AG09319 (cell line): ENCODE results near the gene CTDP1.

Experiments
- DNase-seq: peaks from one replicate; pipeline ENCODE4 v3.0.0-alpha.2; 2010; ENCODE audit warnings: low read depth; ENCODE audit errors: extremely low read depth
- CTCF ChIP-seq: IDR thresholded peaks from 2 replicates; pipeline ENCODE4 v1.5.1; 2011; ENCODE audit warnings: low read depth, mild to moderate bottlenecking, inconsistent platforms, low read length, moderate library complexity

Gene CTDP1

GRCh38 chr18:79720359-79720733 is 40.7 kb downstream of the CTDP1 start:
- DNase-seq: no peak
- no peak for TF ChIP-seq CTCF

- no peak for DNase-seq
- no peak for TF ChIP-seq CTCF
Measured at GRCh38 chr18:79723036-79723435, 43.4 kb downstream of the CTDP1 start.

GRCh38 chr18:79723628-79724027 is 44.0 kb downstream of the CTDP1 start:
- no peak for DNase-seq
- no peak for TF ChIP-seq CTCF

GRCh38 chr18:79724299-79725080 is 44.9 kb downstream of the CTDP1 start:
- DNase-seq: no peak
- TF ChIP-seq CTCF: no peak

GRCh38 chr18:79725486-79725885 is 45.9 kb downstream of the CTDP1 start:
- DNase-seq: no peak
- no peak for TF ChIP-seq CTCF

- TF ChIP-seq CTCF: no peak
- DNase-seq: no peak
Measured at GRCh38 chr18:79726721-79727120, 47.1 kb downstream of the CTDP1 start.

- TF ChIP-seq CTCF: no peak
- DNase-seq: no peak
Measured at GRCh38 chr18:79727211-79727610, 47.6 kb downstream of the CTDP1 start.
